Psoas muscle (tissue), 8 donors: Measurements from ENCODE around the gene ENO2. TPM values are rescaled to one million over a fixed set of nuclear protein-coding genes. Genes with fewer than 3 reads are reported as not detected.

ENCODE experiments used
- ATAC-seq, 4 donors: fragments of 200-7000 bp; cut with Tn5 transposase; one replicate each; pipeline ENCODE4 v1.9.1; 2020; ENCODE audit warnings: moderate library complexity in 3 of 4, mild to moderate bottlenecking in 2 of 4
- DNase-seq, 2 donors: peaks; one replicate each; pipeline ENCODE4 v3.0.0-alpha.2; 2020
- H3K27ac ChIP-seq: fragments of 200-600 bp; one replicate; pipeline ENCODE4 v1.8.0; 2022
- H3K27me3 ChIP-seq, 3 donors: fragments of 200-600 bp in 1 of 3; one replicate each; pipeline versions ENCODE4 v1.6.1 to v1.8.0; 2013 to 2022; ENCODE audit warnings: low read length in 2 of 3, mild to moderate bottlenecking in 2 of 3, moderate library complexity in 1 of 3; ENCODE audit not compliant: insufficient read depth in 3 of 3
- H3K36me3 ChIP-seq, 2 donors: fragments of 200-600 bp in 1 of 2; one replicate each; pipeline versions ENCODE4 v1.6.1 to v1.8.0; 2013 to 2022; ENCODE audit warnings: low read depth in 1 of 2, mild to moderate bottlenecking in 1 of 2, moderate library complexity in 1 of 2; ENCODE audit not compliant: insufficient read depth in 1 of 2
- H3K4me1 ChIP-seq: fragments of 200-600 bp; one replicate; pipeline ENCODE4 v1.8.0; 2022
- H3K4me3 ChIP-seq: fragments of 200-600 bp; one replicate; pipeline ENCODE4 v1.8.0; 2022; ENCODE audit warnings: mild to moderate bottlenecking
- H3K9me3 ChIP-seq: fragments of 200-600 bp; one replicate; pipeline ENCODE4 v1.8.0; 2022
- CTCF ChIP-seq: fragments of 200-600 bp; IDR thresholded peaks from one replicate; pipeline ENCODE4 v1.8.0; 2022; ENCODE audit warnings: antibody characterized with exemption
- WGBS, 3 donors: extraction: QIAGEN DNeasy Blood & Tissue Kit; methylation state at CpG; one replicate each; pipeline versions ENCODE4 v1.1.6 to v1.1.7; 2013; 5-methylcytosine and 5-hydroxymethylcytosine counted together
- intact Hi-C, 2 donors: fragments of 100-400 bp; cut with DNase I; formaldehyde crosslinking; loops; one replicate each; pipeline versions ENCODE4 v1.11.0 to v1.14.2; 2022
- polyA plus RNA-seq, 3 donors: library from polyadenylated mRNA; stranded (reverse); fragments of 200-250 nt; gene quantifications; one replicate each; pipeline ENCODE4 v1.2.3, GENCODE V29; 2013
- total RNA-seq, 4 donors: library from RNA; stranded (reverse); fragmentation: NEBNext Ultra II Directional in 2 of 4; extraction: Animal tissue kit (Norgen Biotek cat#: 25700) in 2 of 4; gene quantifications; one replicate each; pipeline versions ENCODE4 v1.2.1 to v1.2.4, GENCODE V29; 2021 to 2023
- donor health status: healthy with polysubstance abuse.
- donor health status: DM: no; HTN: no; CAD: no; lungs with moderate emphysema.
- donor health status: Bipolar disorder and iron deficiency.
- donor health status: healthy.
- donor health status: DM: yes; HTN: yes; CAD: no.
- donor health status: DM: no; HTN: no; CAD: no.
- donor health status: DM: no; HTN: no; CAD: no.
- donor health status: DM: yes; HTN: yes; CAD: no.

ENO2 gene
- total and polyA plus RNA-seq, 7 donors, result 1.4 to 4.6 (median 2.0) TPM

- DNase-seq (peak in 1 of 2 donors; percentile 43), ATAC-seq (no peak)
- Histone ChIP-seq H3K27ac (peak overlapping the region; percentile 41), H3K4me3 (peak overlapping the region; percentile 85), H3K4me1 (peaks cover 44% of the 10 kb centered on the region), H3K36me3 (peaks cover 0 to 19% of the 10 kb centered on the region in 2 donors), H3K9me3 (no peaks in the 10 kb centered on the region), H3K27me3 (no peaks in the 10 kb centered on the region)
- WGBS, 3 donors, result 47 to 62% (median 58%) methylated on average over 7 of the region's 7 CpGs
- TF ChIP-seq CTCF, result no peak
- intact Hi-C loops, result no loop called here
Measured at GRCh38 chr12:6929466-6930452, 15.4 kb downstream of the ENO2 start.

GRCh38 chr12:6932766-6933165 is 18.4 kb downstream of the ENO2 start:
- H3K9me3 ChIP-seq, result no peaks in the 10 kb centered on the region
- H3K4me1 ChIP-seq, result peaks cover 29% of the 10 kb centered on the region
- TF ChIP-seq CTCF, result no peak
- no peak overlapping the region for H3K4me3 ChIP-seq
- peaks cover 0 to 34% of the 10 kb centered on the region in 2 donors for H3K36me3 ChIP-seq
- intact Hi-C loops, result no loop called here
- WGBS, 3 donors, result 48 to 65% (median 55%) methylated on average over 1 of the region's 1 CpG
- no peak for ATAC-seq
- no peak for DNase-seq
- peak overlapping the region; percentile 66 for H3K27ac ChIP-seq
- H3K27me3 ChIP-seq, result no peaks in the 10 kb centered on the region

GRCh38 chr12:6934110-6934509 is 19.7 kb downstream of the ENO2 start:
- no peak for TF ChIP-seq CTCF
- DNase-seq (peak in 1 of 2 donors; percentile 65), ATAC-seq (no peak)
- Histone ChIP-seq H3K27ac (peak overlapping the region; percentile 66), H3K27me3 (no peaks in the 10 kb centered on the region), H3K4me1 (peaks cover 37% of the 10 kb centered on the region), H3K4me3 (no peak overlapping the region), H3K9me3 (no peaks in the 10 kb centered on the region), H3K36me3 (peaks cover 0 to 37% of the 10 kb centered on the region in 2 donors)
- intact Hi-C loops, result no loop called here
- whole genome bisulfite sequencing, 3 donors, result 37 to 49% (median 47%) methylated on average over 7 to 8 of the region's 8 CpGs

GRCh38 chr12:6935371-6936193 is 21.2 kb downstream of the ENO2 start:
- DNase-seq (peak in 1 of 2 donors; percentile 56), ATAC-seq (no peak)
- H3K4me3 ChIP-seq, result no peak overlapping the region
- peaks cover 0 to 50% of the 10 kb centered on the region in 2 donors for H3K36me3 ChIP-seq
- peak overlapping the region; percentile 66 for H3K27ac ChIP-seq
- WGBS, 3 donors, result 53 to 59% (median 58%) methylated on average over 14 of the region's 14 CpGs
- no peaks in the 10 kb centered on the region for H3K9me3 ChIP-seq
- H3K27me3 ChIP-seq, result no peaks in the 10 kb centered on the region
- intact Hi-C loops, result loop anchor here in 1 of 2 donors (5.0 kb wide), 1 partner anchor 68 kb away; the partner anchor contains the start of gene TPI1
- H3K4me1 ChIP-seq, result peaks cover 32% of the 10 kb centered on the region
- no peak for TF ChIP-seq CTCF
